ENCODE data around the gene FSTL4.

Gene FSTL4

DNA sequence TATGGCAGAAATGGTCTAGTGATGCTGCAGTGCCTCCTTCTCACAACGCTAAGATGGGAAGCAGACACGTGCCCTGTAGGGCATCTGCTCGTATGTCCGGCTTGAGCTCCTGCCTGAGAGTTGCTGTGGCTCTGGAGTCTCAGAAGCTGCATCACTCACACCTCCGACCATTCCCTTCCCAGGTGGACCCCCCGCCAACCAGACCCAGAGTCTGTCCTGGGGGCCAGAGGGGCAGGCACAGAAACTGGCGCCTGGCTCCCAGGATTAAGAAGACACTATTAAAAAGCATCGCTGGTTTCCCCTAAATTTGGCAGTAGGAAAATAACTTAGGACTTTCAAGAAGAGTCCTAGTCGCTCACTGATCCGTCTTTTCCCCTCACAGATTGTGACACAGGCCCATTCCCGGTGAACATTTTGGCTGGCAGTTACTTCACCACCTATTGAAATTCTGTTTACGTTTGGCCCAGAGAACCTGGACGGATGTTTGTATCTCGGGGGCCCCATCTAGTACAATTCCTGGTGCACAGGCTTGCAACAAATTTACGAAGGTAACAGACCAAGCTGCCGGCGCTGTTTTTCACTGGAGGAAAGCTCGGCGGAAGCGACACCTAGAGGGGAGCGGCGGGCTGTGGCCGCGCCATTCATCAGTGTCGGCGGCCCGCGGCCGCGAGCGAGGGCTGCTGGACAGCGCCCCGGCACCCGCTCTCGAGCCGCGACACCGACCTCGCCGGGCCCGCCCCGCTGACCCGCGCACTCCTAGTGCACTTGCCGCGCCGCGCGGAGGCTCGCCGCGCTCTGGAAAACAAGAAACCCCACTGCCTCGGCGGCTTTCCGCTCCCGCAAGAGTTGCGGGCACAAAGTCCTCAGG lies 1.6 kb downstream of the FSTL4 start:
- DNase-seq = peak; percentile 66

GRCh38 chr5:133607451-133607850 lies 4.9 kb downstream of the FSTL4 start:
- no peak for DNase-seq

DNA sequence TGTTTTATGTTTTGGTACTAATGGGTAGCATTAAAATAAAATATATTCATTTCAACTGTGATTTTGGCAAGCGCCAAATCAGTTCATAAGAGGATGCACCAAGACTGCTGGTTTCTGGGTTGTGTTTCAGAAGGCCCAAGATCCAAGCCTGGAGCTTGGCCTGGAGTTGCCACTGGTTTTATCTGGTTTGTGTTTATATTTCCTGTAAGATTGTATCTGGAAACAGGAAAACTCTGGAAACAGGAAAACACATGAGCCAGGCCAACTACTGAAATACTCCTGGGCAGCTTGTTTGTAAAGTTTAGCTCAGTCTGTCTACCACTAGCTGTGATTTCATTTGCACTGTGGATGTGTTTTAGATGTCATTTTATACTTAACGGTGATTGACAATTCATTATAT lies 5.5 kb downstream of the FSTL4 start:
- no peak for DNase-seq

- DNase-seq = no peak
Observed at GRCh38 chr5:133605323-133605722, 7.0 kb downstream of the FSTL4 start.

- no peak for DNase-seq
Observed at GRCh38 chr5:133603711-133604110, 8.6 kb downstream of the FSTL4 start.

- DNase-seq = no peak
Observed at GRCh38 chr5:133602835-133603380, 9.4 kb downstream of the FSTL4 start.

DNA sequence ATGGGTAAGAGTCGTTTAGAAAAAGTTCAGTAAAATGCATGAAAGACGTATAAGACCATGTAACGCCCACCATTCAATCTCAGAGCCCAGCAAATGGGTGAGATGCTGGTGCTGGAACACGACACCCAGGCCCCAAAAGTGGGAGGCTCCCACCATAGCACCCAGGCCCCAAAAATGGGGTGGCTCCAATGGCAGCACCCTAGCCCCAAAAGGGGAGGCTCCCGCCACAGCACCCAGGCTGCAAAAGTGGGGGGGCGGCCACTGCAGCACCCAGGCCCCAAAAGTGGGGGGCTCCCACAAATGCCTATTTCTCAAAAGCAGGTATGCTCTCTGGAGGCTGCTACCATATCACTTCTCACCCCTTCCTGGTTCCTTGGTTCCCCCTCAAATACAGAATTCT lies 12.7 kb downstream of the FSTL4 start:
- no peak for DNase-seq

GRCh38 chr5:133599044-133599443 lies 13.3 kb downstream of the FSTL4 start:
- no peak for DNase-seq

DNA sequence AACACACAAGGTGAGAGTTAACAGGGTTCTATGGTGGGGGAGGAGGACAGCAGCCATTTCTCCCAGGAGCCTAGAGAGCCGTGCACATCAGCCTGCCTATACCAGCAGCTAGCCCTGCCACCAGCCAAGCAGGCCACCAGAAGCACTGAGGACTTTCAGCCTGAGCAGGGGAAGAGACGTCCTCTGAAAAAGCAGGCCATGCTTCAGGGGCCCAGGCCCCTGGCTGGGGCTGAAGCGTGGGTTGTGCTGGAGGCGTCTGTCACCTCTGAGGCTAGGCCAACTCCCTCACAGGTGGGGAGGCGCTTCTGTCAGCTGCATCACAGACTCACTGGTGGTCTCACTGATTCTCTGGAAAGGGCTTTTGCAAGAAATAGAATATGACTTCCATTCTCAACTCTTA lies 16.3 kb downstream of the FSTL4 start:
- DNase-seq = no peak

DNA sequence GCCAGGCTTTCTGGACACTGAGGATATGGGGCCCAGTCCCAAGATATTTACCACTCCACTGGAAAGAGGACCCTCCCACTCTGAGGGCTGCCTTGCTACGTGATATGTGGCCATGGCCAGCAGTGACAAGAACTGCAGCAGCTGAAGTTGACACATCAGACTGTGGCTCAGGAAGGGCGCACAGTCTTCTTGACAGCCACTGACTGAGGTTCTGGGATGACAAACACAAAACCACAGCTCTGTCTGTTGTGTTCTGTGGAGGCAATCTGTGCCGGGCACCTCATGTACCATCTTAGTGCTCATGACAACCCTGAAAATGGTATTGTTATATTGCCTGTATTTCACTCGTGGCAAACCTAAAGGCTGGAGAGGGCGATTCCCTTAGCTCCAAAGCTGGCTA lies 16.9 kb downstream of the FSTL4 start:
- DNase-seq = no peak

DNA sequence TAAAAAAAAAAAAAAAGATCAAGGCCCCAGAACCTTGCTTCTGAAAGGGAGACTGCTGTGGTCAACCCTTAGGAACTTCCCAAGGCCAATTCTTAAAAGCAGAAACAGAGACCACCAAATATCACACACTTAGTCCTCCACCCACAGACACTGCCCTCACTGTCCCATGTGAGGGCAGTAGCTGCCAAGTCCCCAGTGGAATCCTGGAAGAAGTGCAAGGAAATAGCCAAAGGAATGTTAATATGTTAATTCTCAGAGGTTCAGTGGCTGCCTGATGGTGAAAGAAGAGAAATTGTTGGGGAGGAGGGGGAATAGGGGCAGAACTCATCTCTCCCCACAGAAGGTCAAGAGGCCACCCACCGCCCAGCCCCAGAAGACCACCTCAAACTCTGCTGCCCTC lies 23.1 kb downstream of the FSTL4 start:
- DNase-seq = no peak

DNA sequence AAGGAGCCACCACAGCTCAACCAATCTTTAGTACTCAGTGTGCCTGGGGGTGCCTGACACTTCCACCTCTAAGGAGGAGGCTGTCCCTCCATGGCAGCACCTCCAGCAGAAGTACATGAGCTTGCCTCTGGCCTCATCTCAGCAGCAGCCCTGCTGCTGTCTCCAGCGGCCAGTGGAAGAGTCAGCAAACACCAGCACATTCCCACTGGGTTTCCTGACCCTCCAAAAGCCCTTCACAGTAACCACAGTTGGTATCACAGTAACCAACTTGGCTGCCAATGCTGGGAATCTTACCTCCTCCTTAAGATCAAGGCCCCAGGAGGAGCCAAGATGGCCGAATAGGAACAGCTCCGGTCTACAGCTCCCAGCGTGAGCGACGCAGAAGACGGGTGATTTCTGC lies 29.4 kb downstream of the FSTL4 start:
- DNase-seq = no peak

GRCh38 chr5:133581918-133582317 lies 30.4 kb downstream of the FSTL4 start:
- DNase-seq = no peak

DNA sequence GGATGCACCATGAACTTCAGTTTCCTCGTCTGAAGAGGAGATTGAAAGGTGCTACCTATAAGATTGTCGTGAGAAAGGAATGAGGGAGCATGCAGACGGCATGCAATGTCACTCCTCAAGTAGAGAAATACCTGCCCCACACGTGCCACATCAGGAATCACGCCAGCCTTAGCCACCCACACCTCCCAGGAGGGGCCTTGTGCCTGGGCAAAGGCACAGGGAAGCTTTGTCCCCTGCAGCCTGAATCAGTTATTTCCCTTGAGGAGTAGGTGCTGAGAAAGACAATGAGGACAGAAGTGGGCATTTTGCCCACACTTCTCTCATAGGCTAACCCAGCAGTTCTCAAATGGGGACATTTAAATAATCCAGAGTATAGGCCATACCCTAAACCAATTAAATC lies 31.0 kb downstream of the FSTL4 start:
- DNase-seq = no peak

- no peak for DNase-seq
Observed at GRCh38 chr5:133580618-133581017, 31.7 kb downstream of the FSTL4 start.

GRCh38 chr5:133579766-133580165 lies 32.6 kb downstream of the FSTL4 start:
- DNase-seq = no peak

DNA sequence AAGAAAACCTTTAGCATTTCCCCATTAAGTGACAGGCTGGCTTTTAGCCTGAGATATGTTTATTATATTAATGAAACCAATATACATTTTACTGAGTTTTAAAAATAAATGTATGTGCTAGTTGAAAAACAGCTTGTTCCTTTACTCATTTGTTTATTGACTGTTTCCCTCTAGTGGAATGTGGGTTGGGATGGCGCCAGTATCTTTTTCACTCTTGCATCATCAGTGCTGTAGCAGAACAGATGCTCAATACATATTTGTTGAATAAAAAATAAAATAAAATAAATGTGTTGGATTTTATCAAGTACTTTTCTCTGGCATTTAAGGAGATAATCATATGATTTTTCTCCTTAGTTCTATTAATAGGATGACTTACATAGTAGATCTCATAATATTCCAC lies 43.0 kb downstream of the FSTL4 start:
- DNase-seq = no peak

DNA sequence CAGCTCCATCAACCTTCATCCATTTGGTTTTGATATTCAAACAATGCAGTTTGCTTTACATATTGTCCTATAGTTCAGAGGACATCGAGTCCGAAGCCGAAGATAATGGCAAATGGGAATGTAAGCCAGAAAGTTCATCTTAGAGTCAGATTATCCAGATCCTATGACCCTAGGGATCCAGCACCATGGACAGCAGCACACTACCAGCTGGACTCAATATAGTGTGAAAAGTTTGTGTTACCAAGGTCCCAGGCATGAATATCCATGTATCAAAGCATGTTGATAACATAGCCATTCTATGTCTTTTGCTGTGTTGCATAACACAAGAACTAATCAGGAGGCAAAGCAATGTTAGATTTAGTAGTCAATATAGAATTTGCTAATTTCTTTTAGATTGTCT lies 46.3 kb downstream of the FSTL4 start:
- DNase-seq = peak; percentile 35

DNA sequence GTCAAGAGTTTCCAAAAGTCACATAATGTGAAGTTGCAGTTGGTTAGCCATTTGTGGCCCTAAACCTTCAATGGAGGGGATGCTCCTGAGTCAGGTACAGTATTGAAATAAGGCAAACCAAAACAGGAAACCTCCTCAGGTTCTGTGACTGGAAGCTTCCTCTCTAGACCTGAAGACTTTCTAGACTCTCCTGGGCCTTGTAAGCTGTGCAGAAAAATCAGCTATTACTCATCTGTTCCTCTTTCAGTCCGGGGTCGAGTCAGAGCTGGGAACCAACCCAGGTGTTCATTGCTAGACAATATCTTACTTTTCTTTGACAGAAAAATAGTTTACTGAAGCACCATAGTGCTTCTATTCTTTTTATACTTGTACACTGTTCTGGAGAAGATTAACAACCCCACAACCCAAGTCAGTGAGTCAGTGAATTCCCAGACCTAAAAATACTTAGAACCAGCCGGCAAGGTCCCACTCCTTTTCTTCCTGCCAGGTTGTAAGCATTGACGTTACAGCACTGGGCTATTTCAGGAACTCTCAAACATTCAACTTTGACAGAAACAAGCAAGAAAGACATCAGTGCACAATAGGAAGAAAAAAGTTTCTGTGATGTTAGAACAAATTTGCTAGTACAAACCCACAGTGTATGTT lies 47.3 kb downstream of the FSTL4 start:
- no peak for DNase-seq

GRCh38 chr5:133562554-133562953 lies 49.8 kb downstream of the FSTL4 start:
- no peak for DNase-seq

- no peak for DNase-seq
Observed at GRCh38 chr5:133559960-133560359, 52.4 kb downstream of the FSTL4 start.

DNA sequence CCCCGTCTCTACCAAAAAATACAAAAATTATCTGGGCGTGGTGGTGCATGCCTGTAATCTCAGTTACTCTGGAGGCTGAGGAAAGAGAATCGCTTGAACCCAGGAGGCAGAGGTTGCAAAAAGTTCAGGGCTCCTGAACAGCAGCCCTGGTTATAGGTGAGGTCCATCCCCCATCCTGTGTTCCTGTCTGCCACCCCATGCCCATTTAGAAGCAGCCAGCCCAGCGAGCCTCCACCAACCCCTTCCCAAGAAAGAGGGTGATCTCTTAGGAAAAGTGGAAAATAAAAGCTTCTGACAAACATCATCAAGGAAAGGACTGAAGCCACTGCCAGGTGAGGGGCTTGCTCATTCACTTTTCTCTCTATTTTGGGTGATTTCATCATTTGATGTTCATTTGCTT lies 55.8 kb downstream of the FSTL4 start:
- no peak for DNase-seq

DNA sequence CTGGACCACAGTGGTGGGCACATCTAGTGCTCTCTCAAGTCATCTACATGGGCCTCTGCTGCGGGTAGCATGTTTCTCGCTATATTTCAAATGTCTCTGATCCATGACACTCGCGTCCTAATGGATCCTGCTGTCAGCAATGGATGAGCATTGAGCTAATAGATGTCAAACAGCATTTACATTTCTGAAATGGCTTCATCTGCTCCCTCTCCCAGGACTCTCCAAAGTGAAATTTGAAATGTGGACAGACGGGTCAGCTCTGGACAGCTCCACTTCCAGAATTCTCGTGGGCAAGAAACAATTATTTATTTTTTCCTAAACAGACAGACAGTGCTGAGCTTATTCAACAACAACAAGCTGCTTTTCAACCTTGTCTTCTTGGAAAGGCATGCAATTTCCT lies 58.1 kb downstream of the FSTL4 start:
- DNase-seq = no peak

- peak; percentile 76 for DNase-seq
Observed at GRCh38 chr5:133552925-133553525, 59.3 kb downstream of the FSTL4 start.

All from stimulated activated CD8-positive, alpha-beta memory T cell treated with anti-CD3 and anti-CD28 coated beads, Interleukin-4, amount 100 ng/mL, for 48 hours (primary cell).